ENCODE measurements around the gene ANO6. TPM values are rescaled to one million over a fixed set of nuclear protein-coding genes. Genes with fewer than 3 reads are reported as not detected.
"Not testable (repeated sequence)": the region's sequence is repeated elsewhere in the genome, so short reads cannot be mapped to it uniquely, and the experiment has no call there.

The ANO6 gene
- total RNA-seq, 1 experiment from 2014 or later: 52.7 TPM

DNA sequence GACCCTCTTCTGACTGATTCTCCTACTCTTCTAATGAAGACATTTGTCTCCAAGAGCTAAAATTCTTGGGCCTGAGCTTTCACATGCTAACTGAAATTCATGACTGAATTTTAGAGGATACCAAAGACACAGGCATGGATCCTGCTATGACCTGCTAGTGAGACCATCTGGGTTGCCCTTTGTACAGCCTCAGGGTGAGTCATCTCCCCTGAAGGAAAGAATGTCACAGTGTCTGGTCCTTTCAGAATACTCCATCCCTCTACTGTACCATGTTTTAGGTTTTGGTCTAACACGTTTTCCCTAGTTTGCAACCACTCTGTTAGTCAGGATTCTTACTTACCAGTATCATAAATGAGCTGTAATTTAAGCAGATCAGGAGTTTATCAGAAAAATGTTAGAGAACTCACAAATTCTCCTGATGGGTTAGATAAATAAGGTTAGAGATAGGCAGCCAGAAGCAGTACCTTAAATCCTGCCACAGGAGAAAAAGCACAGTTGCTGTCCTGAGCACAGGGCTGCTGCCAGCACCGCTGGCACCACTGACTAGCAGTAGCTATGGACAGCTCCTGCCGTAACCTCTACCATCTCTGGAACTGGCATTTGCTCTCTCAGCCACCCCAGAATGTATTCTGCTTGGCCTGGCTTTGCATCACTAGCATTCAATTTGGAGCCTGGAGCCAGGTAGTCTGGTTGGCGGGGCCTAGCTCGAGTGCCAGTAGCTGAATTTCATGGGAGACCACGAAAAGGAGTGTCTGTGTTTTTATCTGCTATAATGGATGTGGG lies 127.6 kb downstream of the ANO6 start:
- peak; percentile 73 for DNase-seq (ENCODE audit: low read depth)

DNA sequence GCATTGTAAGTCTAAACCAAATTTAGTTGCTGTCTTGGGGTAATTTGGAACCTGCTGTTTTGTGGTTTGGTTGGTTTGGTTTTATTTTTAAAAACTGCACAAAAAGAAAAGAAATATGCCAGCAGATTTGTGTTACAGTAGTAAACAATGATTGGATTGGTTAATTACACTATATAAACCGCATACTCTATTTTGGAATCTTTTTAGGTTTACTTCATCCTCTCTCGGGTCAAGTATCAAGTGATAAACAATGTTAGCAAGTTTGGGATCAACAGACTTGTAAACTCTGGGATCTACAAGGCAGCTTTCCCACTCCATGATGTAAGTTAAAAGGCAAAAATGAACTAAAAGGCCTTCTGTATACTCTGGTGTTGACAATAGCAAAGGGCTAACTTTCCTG lies 132.4 kb downstream of the ANO6 start:
- DNase-seq (ENCODE audit: low read depth): no peak

DNA sequence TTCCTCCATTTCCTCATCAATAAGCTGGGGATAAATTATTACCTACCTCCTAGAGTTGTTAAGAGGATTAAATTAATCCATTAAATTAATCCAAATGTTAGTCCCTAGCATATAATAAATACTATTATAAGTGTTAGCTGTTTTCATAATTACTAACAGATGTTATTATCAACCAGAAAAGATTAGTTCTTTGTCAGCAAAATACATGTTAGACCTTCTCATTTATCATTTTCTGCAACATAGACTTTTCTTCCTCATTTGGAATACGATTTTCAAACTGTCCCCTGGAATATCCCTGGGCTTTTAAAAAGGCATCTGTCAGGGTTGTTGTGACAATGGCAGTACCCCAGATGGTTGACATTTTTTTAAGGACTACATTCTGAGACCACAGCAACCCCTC lies 133.1 kb downstream of the ANO6 start:
- DNase-seq (ENCODE audit: low read depth): no peak

DNA sequence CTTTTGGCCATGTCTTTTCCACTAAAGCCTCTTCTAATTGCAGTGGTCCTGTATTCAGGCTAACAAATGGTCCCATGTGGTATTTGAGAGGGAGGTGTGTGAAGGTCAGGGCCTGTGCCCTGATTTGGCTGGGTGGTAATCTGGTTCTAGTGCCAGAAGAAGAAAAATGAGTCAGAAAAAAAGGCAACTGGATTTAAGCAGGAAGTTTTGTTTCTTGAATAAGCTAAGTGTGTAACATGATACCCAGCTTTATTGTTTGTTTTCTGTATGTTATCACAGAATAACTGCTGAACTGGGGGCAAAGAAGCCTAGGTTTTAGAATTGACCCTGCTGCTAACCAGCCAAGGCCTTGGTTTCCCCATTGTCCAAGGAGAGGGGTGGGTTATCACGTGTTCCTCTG lies 134.0 kb downstream of the ANO6 start:
- DNase-seq (ENCODE audit: low read depth): no peak

DNA sequence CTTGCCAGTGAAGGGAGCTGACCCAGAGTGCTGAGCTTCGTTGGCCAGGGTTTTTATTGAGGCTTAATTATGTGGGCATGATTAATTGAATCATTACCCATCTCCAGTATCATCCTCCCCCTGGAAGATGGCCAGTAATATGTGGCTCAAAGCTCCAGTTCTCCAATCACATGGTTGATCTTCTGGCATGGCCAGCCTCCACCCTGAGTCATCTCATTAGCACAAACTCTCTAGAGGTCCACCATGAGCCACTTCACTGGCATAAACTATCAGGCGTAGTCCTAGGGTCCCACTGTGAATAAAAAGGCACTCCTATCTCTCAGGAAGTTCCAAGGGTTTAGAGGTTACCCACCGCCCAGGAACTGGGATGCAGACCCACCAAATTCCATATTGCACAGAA lies 135.0 kb downstream of the ANO6 start:
- no peak for DNase-seq (ENCODE audit: low read depth)

DNA sequence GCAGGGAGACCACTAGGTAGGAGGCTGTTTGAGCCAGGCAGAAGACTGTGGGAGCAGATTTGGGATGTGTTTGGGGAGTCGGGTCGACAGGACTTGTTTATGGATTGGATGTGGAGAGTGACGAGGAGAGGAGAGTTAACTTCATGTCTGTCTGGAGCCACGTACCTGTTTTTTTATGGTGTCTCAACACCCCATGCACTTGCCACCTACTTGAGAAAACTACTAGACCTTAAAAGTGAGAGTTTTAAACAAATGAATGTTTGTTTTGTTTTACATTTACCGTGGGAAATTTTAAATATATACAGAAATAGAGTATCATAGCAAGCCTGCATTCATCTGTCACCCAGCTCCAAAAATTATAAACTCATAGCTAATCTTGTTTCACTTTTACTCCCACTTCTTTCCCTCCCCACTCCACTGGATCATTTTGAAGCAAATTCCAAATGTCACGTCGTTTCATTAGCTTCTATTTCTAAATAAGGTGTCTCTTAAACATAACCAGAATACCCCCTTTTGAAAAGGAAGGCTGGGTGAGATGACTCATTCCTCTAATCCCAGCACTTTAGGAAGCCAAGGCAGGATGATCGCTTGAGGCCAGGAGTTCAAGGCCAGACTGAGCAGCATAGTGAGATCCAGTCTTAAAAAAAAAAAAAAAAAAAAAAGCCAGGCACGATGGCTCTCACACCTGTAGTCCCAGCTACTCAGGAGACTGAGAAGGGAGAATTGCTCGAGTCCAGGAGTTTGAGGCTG lies 136.2 kb downstream of the ANO6 start:
- no peak for DNase-seq (ENCODE audit: low read depth)

DNA sequence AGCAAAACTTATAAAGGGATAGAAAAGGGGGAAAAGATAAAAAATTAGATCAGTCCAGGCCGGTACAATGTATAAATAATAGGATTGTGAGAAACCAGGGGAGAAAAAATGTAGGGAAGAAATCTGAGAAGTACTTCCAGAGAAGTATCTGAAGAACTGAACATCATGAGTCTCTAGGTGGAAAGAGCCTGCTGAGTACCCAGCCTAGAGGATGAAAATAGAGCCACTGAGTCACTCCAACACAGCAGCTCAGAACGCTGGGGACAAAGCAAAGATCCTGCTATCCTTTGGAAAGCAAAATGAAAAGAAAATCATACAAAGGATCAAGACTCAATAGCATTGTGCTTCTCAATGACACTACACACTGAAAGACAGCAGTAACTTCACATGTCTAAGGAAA lies 138.0 kb downstream of the ANO6 start:
- no peak for DNase-seq (ENCODE audit: low read depth)

DNA sequence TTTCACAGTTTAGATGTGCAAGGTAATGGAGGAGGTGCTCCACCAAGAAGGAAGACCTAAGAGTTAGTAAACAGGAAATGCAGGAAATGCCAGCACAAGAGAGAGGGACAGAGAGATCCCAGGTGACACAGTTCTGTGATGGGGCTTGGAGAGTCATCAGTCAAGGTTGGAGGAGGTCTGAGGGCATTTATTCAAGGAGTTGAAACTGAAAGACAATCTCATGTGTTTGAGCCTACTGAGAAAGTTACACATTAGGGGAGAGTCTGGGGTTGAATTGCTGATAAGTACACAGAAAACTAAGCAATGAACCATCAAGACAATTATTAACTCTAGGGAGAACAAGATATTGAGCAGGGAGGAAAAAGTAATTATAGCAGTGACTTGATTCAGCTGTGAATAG lies 138.5 kb downstream of the ANO6 start:
- DNase-seq (ENCODE audit: low read depth): no peak

DNA sequence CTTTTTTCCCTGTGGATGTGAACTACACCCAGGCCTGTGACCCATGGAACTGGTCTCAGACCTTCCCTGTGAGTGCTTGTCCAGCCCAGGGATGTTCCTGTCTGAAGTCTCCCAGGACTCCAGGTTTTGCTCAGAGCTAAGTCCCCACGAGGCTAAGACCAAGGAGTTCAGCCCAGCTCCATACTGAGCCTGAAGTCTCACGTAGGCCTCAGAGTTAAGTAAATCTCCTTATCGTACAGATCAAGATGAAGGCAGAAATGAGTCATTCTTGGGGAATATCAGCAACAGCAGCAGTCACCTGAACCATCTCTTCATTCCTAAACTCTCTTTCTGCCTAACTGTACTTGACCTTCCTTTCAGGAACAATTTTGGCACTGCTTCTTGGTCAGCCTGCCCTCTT lies 139.8 kb downstream of the ANO6 start:
- DNase-seq (ENCODE audit: low read depth): no peak

DNA sequence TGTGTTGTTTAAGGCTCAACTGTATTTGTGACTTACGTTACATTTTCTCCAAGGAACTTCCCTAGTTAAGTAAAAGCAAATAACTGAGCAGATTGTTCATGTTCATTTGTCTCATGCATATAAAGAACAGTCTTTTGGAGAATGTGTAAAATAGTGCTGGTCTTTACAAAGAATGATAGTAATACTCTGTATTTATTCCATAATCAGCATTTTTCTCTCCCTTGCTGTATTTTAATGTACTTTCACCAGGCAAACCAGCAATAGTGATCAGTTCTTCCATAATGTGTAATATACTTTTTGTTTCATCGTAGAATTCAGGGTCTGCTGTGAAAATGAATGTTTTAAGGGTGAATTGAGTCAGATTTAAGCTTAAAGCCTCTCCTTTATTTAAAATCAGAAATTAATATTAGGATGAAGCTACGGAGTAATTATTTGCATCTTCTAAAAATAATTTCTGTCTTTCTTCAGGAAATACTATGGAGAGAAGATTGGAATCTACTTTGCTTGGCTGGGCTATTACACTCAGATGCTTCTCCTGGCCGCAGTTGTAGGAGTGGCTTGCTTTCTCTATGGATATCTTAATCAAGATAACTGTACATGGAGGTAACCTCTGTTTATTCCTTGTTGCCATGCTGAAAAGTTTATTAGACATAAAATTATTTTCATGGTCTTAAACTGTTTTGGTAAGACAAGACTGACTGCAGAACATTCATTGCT lies 141.1 kb downstream of the ANO6 start:
- DNase-seq (ENCODE audit: low read depth): no peak

DNA sequence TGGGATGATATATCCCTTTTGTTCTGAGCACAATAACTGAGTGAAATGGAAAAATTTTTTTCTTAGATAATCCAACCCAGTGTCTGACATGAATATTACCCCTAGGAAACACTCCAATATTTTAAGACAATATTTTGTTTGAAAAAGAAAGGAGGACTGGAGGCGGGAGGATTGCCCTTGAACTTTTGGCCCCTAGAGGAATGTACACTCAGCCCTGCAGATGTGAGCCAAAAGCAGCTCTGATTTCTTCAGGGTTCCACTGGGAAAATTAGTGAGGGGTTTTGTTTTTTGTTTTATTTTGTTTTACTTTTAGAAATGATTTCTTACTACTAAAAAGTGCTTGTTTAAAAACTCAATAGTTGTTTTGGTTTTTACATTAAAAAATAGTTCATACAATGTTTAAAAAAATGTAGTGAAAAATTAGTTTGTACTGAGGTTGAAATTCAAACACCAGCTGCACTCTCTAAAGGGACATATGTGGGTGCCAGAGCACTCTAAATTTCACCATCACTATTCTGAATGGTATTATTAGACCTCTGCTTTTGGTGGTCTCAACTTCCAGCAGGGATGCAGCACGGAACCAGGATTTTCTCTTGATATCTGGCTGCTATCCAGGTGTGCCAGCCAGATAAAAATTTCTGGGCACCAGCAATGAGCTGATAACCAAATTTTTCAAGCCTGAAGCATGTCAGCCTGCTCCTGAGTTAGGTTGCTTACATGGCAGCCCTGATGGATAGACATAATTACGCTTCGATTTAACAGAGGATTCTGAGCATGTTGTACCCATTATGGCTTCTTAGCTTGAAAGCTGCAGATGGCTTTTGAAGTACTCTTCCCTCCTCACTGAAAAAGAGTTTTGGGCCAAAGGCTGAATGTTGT lies 141.9 kb downstream of the ANO6 start:
- DNase-seq (ENCODE audit: low read depth): no peak

DNA sequence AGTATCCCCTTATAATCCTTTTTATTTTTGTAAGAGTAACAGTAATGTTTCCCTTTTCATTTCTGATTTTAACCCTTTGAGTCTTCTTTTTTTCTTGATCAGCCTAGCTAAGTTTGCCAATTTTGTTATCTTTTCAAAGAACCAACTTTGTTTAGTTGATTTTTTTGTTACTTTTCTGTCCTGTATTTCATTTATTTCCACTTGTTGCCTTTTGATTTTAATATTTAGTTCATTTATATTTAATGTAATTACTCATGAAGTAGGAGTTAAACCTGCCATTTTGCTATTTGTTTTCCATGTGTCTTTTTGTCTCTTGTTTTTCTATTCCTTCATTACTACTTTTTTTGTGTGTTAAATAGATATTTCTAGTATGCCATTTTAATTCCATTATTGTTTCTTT lies 146.4 kb downstream of the ANO6 start:
- no peak for DNase-seq (ENCODE audit: low read depth)

DNA sequence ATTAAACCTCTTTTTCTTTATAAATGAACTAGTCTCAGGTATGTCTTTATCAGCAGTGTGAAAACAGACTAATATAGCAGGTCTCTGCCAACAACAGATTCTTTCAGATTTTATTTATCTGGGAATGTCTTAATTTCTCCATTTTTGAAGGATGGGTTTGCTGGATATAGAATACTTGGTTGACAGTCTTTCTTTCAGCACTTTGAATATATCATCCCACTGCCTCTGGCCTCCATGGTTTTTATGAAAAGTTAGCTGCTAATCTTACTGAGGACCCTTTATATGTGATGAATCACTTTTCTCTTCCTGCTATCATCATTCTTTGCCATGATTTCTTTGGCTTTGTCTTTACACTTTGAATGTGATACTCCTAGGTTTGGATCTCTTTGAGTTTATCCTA lies 148.0 kb downstream of the ANO6 start:
- DNase-seq (ENCODE audit: low read depth): no peak

DNA sequence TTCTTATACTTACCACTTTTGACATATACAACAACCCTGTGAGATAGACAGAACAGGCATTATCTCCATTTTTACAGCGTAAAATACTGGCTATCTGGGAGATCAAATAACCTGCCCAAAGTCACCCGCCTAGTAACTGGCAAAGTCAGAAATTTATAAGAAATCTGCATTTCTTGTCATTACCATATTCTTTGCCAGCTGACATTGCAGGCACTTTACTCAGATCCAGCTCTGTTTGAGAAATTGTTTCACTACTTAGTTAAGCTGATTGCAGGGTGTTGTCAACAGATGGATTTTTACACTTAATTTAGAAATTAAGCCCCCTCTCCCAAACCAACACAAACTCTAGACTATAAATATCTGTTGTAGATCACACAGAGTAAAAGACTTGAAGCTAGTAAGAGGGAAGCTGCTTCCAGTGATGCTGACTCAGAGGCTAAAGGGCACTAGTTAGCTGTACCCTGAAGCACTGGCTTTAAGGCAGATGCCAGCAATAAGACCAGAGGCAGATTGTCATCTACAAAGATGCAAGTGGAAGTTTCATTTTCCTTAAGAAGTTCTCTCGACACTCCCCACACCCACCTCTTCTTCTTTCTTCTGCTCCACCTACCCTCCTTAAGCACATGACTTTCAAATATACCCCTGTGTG lies 153.1 kb downstream of the ANO6 start:
- DNase-seq (ENCODE audit: low read depth): no peak

DNA sequence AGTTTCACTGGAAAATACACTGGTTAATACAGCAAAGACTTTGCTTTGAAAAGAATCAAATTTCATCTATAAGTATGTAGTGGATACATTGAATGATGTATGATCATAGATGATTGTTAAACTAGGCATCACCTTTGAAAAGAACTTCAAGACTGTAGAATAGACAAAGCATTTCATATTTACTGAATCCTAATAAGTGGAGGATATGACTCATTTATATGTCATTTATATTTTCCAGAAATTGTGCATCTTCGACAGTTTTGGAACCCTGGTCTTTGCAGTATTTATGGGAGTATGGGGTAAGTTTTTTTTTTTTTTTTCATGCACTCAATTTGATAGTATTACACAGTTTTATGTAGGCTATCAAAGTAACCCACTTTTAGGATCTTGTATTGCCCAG lies 161.9 kb downstream of the ANO6 start:
- no peak for DNase-seq (ENCODE audit: low read depth)

DNA sequence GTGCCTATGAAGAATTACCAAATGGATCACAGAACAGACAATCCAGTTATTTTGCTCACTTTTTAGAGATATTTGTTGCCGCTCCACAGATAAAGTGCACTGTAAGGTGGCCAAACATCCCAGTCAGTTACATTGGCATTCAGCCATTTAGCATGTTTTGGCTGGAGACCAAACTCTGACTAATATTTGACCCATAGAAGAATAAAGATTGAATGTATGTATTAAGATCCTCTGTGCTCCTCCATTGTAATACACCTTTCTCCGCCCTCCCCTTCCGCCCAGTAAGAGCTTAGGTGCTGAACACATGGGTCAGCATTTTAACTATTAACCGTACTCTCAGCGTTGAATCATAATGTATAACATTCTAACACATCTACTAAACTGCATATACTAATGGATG lies 163.4 kb downstream of the ANO6 start:
- DNase-seq (ENCODE audit: low read depth): peak; percentile 37

DNA sequence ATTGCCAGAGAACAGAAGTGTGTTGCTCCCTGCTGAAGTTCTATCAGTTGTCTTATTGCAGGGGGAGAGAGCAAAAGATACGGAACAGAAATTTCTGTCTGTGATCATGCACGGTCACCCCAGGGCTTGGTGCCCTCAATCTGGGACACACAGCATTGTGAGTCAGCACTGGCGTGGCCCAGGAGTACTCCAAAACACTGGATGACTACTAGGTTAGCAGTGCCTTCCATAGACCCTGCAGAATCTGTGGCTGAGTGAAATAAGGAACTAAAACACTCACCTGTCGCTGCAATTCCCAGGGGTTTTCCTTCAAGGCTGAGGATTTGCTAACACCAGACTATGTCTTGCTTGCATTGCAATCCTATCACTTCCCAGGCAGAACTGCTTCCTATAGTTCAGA lies 165.5 kb downstream of the ANO6 start:
- DNase-seq (ENCODE audit: low read depth): no peak

DNA sequence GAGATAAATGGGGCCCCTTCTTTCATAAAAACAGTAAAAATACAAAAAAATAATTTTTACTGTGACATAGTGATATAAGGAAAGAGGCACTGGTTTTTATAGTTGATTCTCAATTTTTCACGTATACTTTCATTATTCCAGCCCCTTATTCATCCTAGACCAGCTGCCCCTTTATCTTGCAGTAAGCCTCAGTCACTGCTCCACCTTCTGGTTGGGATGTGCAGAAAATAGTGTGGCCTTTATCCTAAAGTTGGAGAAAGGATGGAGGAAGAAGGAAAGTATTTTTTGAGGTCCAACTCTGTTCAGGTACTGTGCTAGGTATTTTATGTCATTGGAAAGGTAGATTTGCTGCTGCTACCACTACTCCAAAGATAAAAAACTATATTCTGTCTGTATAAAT lies 172.7 kb downstream of the ANO6 start:
- DNase-seq (ENCODE audit: low read depth): peak; percentile 32

DNA sequence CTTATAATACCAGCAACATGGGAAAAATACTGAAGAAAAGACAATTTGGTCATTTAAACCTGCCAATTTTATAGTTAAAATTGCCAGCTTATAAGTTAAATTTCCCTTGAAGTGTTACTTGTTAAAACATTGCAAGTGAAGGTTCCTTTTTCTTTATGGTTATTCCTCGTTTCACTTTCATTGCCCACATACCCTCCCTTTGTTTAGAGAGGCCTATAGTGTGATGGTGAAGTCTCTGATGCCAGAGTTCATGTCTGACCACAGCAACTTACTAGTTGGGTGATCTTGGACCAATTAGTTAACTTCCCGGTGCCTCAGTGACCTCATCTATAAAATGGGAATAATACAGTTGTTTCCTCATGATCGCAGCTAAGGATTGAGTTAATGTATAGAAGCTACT lies 173.5 kb downstream of the ANO6 start:
- DNase-seq (ENCODE audit: low read depth): no peak

DNA sequence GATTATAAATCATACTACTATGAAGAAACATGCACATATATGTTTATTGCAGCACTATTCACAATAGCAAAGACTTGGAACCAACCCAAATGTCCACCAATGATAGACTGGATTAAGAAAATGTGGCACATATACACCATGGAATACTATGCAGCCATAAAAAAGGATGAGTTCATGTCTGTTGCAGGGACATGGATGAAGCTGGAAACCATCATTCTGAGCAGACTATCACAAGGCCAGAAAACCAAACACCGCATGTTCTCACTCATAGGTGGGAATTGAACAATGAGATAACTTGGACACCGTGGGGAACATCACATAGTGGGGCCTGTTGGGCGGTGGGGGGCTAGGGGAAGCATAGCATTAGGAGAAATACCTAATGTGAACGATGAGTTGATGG lies 181.6 kb downstream of the ANO6 start:
- not testable (repeated sequence) for DNase-seq (ENCODE audit: low read depth)

DNA sequence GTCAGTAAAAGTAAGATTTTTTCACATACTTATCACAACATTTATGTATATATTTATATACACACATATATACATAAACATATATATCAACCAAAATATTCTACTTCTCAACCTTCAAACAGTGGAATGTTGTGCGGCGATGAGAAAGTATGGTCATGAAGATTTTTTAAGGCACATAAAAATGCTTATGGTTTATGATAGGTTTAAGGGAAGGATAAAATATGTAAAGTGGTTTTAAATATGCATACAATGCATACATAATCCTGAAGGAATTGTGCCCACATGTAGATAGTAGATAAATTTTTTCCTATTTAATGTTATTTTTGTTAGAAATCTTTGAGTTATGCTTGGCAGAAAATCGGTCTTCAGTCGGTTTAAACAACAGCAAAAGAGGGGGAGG lies 182.7 kb downstream of the ANO6 start:
- DNase-seq (ENCODE audit: low read depth): no peak

Data from Daoy (cell line).